HG02943 (cell line): ENCODE data around the gene C1orf116.

Source experiments
- ATAC-seq: cut with Tn5 transposase; IDR thresholded peaks from one replicate; pipeline ENCODE4 v1.9.1; 2021; ENCODE audit warnings: mild to moderate bottlenecking, low read depth, moderate library complexity; ENCODE audit not compliant: unreplicated experiment

C1orf116 gene

DNA sequence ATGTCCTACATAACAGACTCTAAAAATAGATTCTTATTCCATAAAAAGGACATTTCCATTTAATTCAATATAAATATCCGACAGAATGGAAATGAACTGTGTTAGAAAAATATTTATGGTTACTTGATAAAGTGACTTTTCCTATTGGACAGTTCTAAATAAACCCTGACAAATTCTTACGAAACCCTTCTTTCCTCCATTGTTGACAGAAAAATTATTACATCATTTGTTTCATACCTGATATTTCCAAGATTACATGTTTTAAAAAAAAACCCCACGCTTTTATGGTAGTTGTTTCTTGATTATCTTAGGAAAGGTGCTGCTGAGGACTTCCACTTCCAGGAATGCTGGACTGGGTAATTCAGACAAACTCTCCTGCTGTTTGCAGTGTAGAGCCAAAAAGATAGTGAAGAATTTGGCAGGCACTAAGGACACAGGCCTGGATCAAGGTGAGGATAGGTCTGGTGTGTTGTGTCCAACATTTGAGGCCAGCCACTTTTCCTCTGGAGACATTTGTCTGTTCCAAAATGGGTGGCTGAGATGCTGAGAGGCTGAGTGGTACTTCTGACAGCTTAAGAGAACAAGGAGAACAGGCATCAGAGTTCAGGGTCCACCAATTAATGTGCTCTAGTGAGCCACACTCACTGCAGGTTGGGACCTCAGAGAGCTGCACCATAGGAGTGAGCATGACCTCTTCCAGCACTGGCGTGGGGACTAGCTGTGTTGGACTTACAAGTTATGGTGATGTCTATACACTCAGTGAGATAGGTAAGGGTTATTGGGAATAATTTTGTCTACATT is 7.0 kb upstream of the C1orf116 start:
- no peak for ATAC-seq

DNA sequence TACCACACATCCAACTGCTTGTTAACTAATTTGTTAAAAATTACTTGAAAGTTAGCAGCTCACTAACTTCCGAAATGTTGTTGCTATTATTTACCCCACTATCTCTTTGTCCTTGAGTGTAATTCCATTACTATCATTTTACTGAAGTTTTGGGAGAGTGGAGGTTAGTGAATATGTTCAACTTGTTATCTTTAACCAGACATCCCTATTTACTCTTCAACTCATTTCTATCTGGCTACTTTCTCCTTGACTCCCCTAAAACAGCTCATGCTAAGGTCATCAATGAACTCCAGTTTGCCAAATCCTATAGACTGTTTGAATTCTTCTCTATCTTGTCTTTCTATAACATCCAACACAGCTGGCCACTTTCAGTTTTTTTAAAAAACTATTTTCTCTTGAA is 4.3 kb upstream of the C1orf116 start:
- no peak for ATAC-seq

DNA sequence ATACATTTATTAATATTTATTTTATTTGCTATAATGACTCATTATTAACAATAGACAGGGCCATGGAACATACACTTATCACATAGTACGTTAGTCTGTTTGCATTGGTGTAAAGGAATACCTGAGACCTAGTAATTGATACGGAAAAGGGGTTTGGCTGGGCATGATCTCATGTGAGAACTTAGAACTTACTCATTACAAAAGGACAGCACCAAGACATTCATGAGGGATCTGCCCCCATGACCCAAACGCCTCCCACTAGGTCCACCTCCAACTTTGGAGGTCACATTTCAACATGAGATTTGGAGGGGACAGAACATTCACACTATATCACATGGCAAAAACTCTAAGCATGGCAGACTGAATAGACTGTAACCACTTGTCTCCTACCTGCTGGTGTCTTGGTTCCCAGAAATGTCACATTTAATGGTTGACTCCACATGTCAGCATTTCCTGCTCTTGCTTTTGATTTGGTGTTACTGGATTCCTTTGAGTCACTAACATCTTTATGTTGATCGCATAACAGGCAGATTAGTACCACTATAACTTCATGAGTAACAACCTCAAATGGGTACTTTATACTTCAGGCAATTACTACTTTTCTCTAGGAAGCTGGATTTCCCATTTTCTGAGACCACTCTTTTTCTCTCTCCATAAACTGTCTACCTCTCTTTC is 3.5 kb upstream of the C1orf116 start:
- ATAC-seq: no peak

DNA sequence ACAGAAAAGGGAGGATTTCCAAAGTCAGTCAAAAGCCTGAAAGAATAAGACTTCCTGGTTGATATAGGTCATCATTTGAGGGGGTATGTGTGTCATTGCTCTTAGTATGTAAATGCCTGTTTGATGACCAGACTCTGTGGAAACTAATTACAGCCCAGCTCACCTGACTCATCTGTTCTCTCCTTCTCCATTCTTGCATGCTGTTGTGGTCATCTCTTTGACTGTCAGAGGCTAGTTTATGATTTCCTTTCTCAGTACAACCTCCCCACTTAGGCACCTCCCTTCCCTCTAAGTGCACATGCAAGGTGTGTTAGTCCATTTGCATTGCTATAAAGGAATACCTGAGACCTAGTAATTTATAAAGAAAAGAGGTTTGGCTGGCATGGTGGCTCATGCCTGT is 2.4 kb upstream of the C1orf116 start:
- no peak for ATAC-seq

DNA sequence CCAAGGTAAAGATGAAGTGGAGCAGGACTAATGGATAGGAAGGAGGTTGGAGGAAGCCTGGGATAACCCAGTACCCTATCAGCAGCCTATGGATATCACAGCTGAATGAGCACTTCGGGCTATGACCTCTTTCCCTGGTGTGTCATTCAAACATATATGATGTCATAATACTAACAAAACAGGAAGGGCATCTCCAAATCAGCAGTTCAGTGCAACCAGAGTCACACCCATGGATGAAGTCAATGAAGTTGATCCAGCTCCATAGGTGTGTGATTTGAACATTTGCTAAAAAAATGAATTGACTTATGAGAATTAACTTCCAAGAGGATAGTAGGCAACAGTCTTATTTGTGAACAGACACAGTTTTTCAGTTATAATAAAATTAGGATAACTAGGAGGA is 1.7 kb upstream of the C1orf116 start:
- no peak for ATAC-seq

DNA sequence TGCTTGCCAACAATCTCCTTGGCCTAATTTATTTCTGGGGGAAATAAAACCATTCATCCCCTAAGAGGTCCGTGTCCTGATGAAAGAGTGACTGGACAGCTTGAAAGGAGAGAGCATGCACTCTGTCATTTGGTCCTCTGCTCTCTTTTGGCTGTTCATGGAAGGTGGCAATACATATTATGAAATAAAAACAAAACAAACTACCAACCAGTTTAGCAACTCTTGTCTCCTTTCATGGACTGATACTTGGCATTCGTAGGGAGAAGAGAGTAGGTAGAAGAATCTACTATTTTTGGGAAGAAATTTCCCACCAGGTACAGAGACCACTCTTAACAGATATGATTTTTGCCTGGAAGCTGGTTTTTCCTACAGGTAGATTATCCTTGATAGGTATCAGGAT is 746 bp upstream of the C1orf116 start:
- ATAC-seq: no peak

DNA sequence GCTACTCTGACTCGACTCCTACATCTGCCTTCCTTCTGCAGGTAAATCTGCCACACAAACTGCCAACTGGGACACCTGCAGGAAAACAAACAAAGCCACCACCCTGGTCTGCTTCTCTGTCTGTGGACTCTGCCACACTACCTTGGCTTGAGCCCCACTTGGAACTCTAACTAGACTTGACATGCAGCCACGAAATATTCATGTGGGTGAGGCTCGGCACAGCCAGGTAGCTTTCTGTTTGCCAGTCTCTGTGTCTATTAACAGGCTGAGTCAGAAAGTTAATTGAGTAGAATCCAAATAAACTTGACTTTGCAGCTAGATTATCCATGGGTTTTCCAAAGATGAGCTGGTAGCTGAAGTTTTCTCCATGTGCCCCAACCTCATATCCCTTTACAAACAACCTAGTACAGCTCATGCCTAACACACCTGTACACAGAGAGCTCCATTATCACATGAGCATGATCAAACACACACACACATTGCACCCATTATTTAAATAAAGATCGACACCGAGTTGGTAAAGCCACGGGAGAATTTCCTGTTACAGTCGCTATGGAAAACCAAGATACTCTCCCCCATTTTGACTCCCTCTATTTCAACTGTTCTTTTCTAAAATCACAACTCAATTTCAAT is 808 bp downstream of the C1orf116 start:
- ATAC-seq: no peak

DNA sequence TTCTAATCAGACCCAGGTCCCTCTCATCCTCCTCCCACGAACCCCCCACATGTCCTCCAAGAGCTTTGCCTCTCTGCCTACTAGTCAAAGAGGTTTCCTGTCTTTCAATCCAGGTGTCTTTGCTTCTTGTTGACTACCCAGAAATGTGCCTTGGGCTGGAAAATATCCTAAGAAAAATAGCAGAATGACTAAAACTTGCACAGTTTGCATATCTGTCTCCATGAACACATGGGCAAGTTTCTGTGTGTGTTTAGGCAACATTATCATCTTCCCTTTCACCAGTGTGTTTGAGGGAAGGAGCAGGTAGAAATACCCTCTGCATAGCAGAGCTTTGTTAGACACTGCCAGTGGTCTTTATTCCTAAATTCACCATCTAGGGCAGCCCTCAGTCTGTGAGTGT is 1.5 kb downstream of the C1orf116 start:
- no peak for ATAC-seq

DNA sequence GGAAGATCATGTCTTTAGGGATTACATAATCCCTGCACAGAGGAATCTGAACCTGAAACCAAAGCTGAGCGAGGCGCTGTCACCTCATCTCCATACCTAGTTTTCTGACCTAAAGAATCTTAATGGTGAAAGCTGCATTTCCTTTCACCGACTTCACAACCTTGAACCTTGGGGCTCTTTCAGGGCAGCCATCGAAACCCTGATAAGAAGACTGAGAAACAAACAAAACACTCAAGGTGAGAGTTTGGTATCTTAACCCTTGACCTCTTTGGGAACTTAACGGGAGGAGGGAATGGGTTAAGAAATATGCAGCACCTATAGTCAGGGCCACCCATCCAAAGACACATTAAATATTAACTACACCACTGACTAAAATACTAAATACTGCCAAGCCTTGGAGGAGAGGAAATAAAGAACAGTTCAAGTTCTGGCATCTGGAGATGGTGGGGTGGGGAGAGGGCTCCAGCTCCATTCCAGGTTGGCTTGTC is 2.0 kb downstream of the C1orf116 start:
- ATAC-seq: no peak

DNA sequence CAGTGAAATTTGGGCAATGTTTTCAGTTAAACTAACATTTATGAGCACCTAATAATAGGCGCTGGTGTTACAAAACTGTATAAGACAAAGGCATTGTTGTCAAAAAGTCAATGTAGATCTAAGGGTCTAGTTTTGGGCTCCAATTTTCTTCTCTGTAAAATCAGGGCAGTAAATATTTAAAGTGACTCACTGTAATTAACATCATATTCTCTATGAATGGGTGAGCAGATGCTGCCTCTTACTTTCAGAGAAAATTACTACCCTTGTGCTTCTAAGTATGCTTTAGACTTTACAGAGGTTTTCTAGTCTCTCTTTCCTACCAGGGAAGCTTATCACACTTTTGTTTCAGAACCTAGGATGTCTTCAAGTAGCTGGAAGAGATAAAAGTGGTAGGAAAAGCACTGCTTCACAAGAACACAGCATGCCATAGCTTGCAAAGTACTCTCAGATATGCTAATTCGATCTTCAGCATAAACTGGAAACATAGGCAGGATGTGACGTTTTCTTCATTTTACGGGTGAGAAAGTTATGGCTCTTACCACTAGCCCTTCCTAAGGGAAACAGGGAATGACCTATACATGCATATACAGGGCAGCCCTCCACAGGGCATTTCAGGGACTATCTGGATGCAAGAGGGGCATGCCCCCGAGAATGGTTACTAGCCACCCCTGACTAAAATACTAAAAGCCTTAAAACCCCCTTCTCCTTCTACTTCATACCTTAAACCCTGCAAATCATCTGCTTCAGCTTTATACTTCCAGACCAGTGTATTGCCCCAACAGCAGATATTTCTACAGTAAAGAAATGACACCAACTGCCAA is 2.6 kb downstream of the C1orf116 start:
- ATAC-seq: no peak

DNA sequence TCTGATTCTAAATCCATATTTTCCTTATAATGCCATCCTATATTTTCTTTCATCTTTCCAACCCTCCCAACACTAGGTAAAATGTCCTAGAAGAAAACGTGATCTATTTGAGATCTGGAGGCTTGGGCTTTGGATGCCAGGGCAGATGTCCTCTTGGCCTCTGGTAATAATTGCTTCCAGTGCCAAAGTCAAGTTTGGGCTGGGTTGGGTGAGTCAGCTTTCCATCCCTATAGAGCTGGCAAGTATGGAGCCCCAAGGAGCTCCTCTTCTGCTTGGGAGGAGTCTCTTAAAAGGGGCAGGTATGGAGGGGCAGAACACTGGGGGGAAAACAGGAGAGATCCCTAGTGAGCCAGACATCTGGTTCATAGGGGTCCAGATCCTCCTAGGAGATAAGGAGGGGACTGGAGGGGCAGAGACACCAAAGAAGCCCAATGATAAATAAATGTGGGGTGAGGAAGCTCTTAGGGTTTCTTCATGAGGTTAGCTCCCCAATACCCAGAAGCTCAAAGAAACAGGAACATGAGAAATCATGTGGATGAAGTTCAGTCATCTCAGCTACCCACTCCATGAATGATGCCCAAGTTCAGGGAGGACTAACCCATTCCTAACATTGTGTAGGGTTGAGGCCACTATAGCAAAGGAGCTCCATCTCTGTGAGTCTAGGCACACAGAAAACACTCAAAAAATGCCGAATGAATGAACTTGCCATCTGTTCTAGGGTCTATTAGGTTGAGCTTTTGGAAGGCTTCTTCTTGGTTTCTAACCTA is 3.5 kb downstream of the C1orf116 start:
- no peak for ATAC-seq

DNA sequence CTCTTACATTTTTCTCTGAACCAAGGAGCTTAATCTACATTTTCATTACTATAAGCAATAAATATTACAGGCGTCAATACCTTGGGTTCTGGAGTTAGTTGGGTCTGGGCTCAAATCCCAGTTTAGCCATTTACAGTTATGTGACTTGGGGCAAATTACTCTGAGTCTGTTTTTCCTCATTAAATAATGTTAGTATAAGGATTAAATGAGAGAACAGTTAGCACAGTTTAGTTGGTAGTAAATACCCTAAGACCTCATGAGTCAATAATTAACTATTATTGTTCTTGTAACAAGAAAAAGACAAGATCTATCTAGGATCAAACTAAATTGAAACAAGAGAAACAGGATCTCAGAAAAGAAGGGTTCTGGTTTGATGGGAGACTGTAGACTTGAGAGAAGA is 4.6 kb downstream of the C1orf116 start:
- no peak for ATAC-seq

DNA sequence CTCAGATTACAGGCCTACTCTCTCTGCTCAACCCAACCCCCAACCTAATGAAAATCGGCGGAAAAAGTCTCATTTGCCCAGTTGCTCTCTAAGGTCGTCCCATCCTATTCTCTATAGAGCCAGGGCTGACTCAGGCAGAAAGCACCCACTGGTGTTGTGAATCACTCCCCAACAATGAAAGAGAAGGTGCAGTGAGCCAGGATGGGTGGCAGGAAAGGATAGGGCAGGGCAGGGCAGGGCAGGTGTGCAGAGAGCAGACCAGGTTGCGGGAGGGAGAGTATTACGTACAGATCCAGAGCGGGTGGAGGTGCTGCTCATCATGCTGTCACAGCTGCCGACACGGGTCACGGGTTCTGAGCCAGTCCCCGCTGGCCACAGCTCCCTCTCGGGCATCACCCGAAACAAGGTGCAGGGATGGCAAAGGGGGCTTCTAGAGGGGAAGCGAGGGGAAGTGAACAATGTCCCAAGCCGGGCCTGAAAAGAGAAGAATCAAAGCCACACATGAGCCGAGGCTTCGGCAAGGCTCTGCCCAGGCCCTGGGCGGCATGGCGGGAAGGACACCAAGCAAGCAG is 5.3 kb downstream of the C1orf116 start:
- no peak for ATAC-seq

DNA sequence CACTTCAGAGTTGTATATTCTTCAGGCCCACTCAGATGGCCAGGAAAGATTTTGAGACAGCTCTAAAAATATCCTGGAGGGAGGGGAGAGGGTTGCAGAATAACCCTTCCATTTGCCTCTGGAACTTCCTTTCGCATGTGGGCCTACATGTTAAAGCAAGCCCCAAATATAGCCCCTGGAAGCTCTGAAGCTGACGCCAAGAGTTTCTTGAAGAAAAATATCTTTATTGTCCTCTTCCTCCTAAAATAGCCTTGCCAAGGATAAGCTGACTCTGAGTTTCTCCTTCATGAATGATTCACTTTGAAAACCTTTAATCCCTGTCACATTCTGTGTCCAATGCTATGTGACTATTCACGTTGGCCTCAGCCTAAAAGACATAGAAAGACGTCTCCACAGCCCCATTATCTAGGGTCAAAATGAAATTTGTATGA is 6.4 kb downstream of the C1orf116 start:
- ATAC-seq: no peak

DNA sequence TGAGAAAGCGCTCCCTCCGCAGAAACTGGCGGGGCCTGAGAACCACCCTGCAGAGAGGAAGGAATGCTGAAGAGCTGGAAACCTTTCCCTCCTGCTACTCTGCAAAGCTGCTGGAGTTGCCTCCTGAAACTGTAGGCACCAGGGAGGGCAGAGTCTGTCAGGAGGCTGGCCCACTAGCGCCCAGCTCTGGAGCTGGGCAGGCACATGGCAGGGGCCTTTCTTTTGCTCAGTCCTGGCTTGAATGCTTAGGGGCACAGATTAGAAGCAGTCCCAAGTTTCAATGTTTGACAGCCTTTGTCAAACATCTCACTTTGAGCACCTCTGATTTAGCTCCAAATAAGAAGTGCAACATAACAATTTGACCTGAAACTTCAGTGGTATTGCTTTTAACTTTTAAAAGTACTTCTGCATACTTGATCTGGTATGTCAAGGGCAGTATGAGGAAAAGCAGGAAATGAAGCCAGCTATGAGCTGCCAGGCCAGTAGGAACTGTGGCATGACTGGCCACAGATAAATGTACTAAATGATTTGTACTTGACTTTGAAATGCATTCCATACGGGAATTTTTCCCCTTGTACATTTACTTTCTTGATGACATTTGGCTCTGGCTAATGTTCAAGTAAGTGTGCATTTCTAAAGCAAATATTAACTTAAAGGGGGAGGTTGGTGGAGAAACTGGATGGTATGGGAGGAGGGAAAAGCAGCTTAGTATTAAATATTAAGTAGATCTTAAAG is 7.2 kb downstream of the C1orf116 start:
- ATAC-seq: no peak

DNA sequence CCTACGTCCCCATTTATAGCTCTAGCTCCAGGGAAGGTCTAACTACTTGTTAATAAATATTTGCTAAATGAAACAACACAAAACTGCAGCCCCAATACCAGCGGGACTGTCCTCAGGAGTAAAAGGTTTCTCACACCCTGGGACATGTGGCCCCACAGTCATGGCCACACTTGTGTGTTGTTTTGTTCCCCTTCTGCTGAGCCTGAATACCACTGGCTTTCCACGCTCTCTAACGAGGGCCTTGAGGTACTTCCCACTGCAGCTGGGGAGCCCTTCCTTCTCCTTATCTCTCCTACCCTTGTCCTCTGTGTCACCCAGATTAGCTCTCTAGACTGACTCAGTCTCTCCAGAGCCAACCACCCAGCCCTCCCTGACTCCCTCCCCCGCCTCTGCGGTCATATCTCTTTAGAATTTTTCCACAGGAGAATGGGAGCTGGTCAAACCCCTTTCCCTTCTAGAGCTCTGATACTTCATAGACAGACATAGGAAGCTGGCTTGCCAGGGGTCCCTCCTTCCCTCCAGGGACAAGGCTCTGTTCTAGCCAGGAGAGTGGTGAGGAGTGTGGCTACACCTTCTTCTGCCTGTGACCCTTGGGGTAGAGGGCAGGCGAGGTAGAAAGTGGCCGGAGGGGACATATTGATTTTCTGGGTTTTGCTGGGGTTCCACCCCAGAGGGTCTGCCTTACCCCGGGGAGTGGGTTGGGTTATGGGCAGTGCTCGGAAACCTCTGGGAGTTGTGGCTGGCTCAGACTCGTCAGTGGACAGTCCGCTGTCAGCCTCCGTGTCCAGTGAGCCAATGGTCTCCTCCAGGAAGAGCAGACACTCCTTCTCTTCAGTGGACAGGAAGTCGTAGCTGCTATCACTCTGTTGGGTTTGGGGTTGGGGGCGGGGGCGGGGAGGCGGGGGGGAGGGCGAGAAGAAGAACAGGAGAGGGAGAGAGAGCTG is 8.1 kb downstream of the C1orf116 start:
- ATAC-seq: no peak

DNA sequence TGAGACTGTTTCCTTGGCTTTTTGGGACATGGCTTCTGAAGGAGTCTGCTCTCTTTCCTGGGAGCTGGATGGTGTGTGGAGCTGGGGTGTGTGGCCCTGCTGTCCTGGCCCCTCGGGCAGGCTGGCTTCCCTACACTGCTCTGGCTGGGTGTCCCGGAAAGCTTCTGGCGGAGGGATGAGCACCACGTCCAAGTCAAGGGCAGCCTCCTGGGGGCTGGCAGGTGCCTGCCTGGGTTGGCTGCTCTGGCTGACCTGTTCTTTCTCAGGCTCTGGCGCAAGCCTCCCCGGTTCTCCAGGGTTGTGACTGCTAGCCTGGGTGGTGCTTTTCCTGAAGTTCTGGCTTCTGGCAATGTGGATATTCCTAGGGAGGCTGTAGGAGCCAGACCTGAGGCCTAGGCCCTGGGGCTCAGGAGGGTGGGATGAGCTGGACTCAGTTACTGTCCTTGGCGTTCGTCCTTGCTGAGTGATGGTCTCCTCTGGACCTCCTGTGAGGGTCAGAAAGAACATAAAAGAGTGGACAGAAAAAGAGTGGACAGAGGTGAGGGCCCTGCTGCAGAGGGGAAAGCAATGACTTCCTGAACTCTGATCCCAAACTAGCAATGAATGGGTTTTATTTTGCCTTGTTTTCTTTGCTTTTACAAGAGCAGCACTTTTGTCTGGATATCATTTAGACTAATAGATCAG is 9.4 kb downstream of the C1orf116 start:
- ATAC-seq: no peak
